ENCODE measurements around the gene POLDIP3. TPM values are rescaled to one million over a fixed set of nuclear protein-coding genes. Genes with fewer than 3 reads are reported as not detected.

The POLDIP3 gene
- total and polyA plus RNA-seq, 8 donors, result 21.6 to 60.8 (median 34.8) TPM

- intact Hi-C loops (cut with DNase I; ENCODE audit: low total_unique reads), result no loop called here
- no peak for DNase-seq
- H3K4me1 ChIP-seq, result peaks cover 55 to 76% (median 67%) of the 10 kb centered on the region in 4 donors
- no peaks in the 10 kb centered on the region for H3K9me3 ChIP-seq
- peaks cover 41 to 75% (median 61%) of the 10 kb centered on the region in 4 donors for H3K36me3 ChIP-seq
- H3K4me3 ChIP-seq, result no peak overlapping the region
- H3K27ac ChIP-seq, result peak overlapping the region in 4 of 5 donors; percentile 71 to 83 (median 76)
- TF ChIP-seq EP300 (IDR thresholded peaks at IDR 0.05), result no peak
- no peaks in the 10 kb centered on the region for H3K27me3 ChIP-seq
- 67 to 80% (median 79%) methylated on average over 2 of the region's 2 CpGs for WGBS, 5 donors
Observed at GRCh38 chr22:42603427-42603826, 11.3 kb downstream of the POLDIP3 start.

- 34 to 68% (median 50%) methylated on average over 2 of the region's 2 CpGs for WGBS, 5 donors
- TF ChIP-seq POLR2AphosphoS5 (IDR thresholded peaks at IDR 0.05) (no peak), CTCF (IDR thresholded peaks at IDR 0.05) (no peak), POLR2A (IDR thresholded peaks at IDR 0.05) (no peak), EP300 (IDR thresholded peaks at IDR 0.05) (no peak)
- intact Hi-C loops (cut with DNase I; ENCODE audit: low total_unique reads), result no loop called here
- DNase-seq, result peak in 1 of 2 donors; percentile 53
- Histone ChIP-seq H3K9me3 (no peaks in the 10 kb centered on the region), H3K36me3 (peaks cover 47 to 82% (median 67%) of the 10 kb centered on the region in 4 donors), H3K4me3 (no peak overlapping the region), H3K27me3 (no peaks in the 10 kb centered on the region), H3K4me1 (peaks cover 49 to 67% (median 60%) of the 10 kb centered on the region in 4 donors), H3K27ac (peak overlapping the region; percentile 46 to 83 (median 76))
Observed at GRCh38 chr22:42602470-42602869, 12.2 kb downstream of the POLDIP3 start.

GRCh38 chr22:42601879-42602465 is 12.7 kb downstream of the POLDIP3 start:
- Histone ChIP-seq H3K27ac (peak overlapping the region; percentile 46 to 83 (median 76)), H3K27me3 (no peaks in the 10 kb centered on the region), H3K36me3 (peaks cover 52 to 83% (median 72%) of the 10 kb centered on the region in 4 donors), H3K9me3 (no peaks in the 10 kb centered on the region), H3K4me1 (peaks cover 48 to 70% (median 59%) of the 10 kb centered on the region in 4 donors), H3K4me3 (no peak overlapping the region)
- WGBS, 5 donors, result 34 to 65% (median 48%) methylated on average over 6 of the region's 6 CpGs
- no peak for DNase-seq
- TF ChIP-seq POLR2A (IDR thresholded peaks at IDR 0.05), result no peak
- peak in 1 of 3 donors; percentile 17 for TF ChIP-seq POLR2AphosphoS5 (IDR thresholded peaks at IDR 0.05)
- intact Hi-C loops (cut with DNase I; ENCODE audit: low total_unique reads), result no loop called here

- Histone ChIP-seq H3K27ac (peak overlapping the region in 3 of 5 donors; percentile 10 to 53 (median 40)), H3K4me1 (peaks cover 7 to 32% (median 18%) of the 10 kb centered on the region in 4 donors), H3K4me3 (no peak overlapping the region), H3K27me3 (no peaks in the 10 kb centered on the region), H3K36me3 (peaks cover 86 to 100% (median 100%) of the 10 kb centered on the region in 4 donors), H3K9me3 (no peaks in the 10 kb centered on the region)
- intact Hi-C loops (cut with DNase I; ENCODE audit: low total_unique reads), result no loop called here
- no peak for DNase-seq
- WGBS, 5 donors, result 72 to 88% (median 74%) methylated on average over 9 to 11 of the region's 11 CpGs
- no peak for TF ChIP-seq CTCF (IDR thresholded peaks at IDR 0.05)
- TF ChIP-seq POLR2AphosphoS5 (IDR thresholded peaks at IDR 0.05), result no peak
- TF ChIP-seq EP300 (IDR thresholded peaks at IDR 0.05), result no peak
- TF ChIP-seq POLR2A (IDR thresholded peaks at IDR 0.05), result no peak
Observed at GRCh38 chr22:42596863-42597530, 17.7 kb downstream of the POLDIP3 start.

GRCh38 chr22:42596336-42596735 is 18.3 kb downstream of the POLDIP3 start:
- no peak overlapping the region for H3K4me3 ChIP-seq
- intact Hi-C loops (cut with DNase I; ENCODE audit: low total_unique reads), result no loop called here
- peak in 1 of 2 donors; percentile 35 for DNase-seq
- peaks cover under 1 to 29% (median 13%) of the 10 kb centered on the region in 4 donors for H3K4me1 ChIP-seq
- no peak for TF ChIP-seq POLR2A (IDR thresholded peaks at IDR 0.05)
- no peak for TF ChIP-seq EP300 (IDR thresholded peaks at IDR 0.05)
- no peak for TF ChIP-seq POLR2AphosphoS5 (IDR thresholded peaks at IDR 0.05)
- no peak for TF ChIP-seq CTCF (IDR thresholded peaks at IDR 0.05)
- no peaks in the 10 kb centered on the region for H3K27me3 ChIP-seq
- H3K36me3 ChIP-seq, result peaks cover 86 to 100% (median 100%) of the 10 kb centered on the region in 4 donors
- WGBS, 5 donors, result 23 to 58% (median 35%) methylated on average over 5 of the region's 5 CpGs
- H3K9me3 ChIP-seq, result no peaks in the 10 kb centered on the region
- peak overlapping the region in 3 of 5 donors; percentile 10 to 53 (median 40) for H3K27ac ChIP-seq
